SHP77 treated with DMSO at 0.1 percent for 48 hours (cell line): ENCODE data around the gene OR2V2.

ENCODE experiments used
- DNase-seq: peaks from one replicate; lab custom pipeline; 2025; lab: John Stamatoyannopoulos, UW

The OR2V2 gene

DNA sequence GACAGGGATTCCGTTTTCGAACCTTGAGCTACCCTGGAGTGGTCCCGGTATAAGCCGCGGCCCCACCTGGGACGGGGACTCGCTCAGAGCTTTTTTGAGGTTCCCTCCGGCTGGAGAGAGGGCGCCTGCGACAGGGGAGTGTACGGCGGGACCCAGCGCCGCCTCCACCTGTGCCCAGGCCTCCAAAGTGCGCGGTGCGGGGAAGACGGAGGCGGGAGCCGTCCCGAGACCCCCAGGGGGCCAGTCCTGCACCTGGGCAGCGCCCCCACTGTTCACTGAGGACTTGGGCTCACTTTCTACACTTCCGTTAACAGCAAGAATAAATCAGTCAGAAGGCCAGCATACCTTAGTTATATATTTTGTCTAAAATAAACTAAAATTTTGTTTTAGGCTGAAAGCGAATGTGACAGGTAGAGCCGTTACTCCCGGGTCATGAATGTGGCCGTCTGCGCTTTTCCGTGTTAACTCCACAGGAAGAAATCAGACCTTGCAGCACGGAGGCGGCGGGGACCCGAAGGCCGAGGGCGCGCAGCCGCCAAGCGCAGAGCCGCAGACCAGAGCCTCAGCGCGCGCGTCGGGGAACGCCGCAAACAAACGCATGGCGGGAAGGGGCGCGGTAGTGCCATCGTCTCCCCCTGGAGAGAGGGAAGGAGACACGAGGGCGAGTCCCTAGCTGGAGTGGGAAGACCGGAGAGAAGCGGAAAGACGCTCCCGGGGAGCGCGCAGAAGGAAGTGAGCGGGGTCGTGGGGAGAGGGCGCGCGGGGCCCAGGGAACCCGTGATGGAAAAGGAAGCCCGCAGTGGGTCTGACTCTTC is 43.5 kb downstream of the OR2V2 start:
- no peak for DNase-seq

DNA sequence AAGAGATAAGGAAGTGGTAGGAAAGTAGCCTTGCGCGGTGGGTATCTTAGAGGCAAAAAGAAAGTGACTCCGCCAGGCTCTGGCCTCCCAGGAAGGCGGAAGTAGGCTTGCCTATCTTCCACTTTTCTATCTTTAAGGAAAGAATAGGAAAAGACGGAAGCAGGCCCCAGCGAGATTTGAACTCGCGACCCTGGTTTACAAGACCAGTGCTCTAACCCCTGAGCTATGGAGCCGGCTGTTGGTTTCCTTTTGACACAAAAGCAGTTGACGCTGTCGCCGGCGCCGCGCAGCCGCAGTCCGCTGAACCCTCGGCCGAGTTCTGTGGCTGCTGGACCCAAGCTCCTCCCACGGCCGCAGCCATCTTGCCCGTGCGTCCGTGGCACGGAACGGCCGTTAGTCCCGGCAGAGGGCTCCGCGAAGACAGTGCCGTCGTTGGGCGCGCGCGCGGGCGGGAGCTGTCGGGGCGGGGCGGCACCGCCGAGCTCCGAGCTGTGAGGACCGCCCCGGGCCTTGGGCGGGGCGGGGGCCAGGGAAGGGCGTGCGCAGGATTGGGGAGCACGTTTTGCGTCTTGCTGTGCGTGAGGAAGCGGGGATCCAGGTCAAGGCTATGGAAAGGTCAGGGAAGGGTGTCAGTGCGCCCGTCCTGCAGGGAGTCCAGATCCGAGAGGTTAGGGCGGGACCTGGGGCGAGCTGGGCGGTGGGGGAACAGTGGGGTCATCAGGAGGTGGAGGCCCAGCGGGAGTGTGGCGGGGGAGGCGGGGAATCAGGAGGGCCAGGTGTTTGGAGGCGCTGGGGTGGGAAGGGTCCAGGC is 44.3 kb downstream of the OR2V2 start:
- DNase-seq = no peak

GRCh38 chr5:181192337-181193046 is 45.1 kb downstream of the OR2V2 start:
- DNase-seq = no peak

DNA sequence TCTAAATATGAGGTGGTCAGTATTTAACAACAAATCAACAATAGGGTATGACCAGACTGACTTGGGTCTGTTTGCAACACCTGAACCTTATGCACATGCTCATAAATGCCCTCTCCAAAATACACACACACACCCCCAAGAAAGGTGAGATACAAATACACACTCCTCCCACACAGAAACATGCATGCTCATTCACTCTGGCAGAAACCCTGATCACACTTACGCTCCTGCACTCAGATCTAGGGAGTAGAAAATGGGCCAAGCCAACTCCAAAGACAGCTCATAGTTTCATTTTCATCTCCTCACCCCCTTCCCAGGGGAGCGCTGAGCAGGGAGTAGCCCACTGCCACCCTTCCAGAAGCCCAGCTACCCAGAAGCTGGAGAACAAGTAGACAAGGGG is 46.3 kb downstream of the OR2V2 start:
- DNase-seq = no peak

DNA sequence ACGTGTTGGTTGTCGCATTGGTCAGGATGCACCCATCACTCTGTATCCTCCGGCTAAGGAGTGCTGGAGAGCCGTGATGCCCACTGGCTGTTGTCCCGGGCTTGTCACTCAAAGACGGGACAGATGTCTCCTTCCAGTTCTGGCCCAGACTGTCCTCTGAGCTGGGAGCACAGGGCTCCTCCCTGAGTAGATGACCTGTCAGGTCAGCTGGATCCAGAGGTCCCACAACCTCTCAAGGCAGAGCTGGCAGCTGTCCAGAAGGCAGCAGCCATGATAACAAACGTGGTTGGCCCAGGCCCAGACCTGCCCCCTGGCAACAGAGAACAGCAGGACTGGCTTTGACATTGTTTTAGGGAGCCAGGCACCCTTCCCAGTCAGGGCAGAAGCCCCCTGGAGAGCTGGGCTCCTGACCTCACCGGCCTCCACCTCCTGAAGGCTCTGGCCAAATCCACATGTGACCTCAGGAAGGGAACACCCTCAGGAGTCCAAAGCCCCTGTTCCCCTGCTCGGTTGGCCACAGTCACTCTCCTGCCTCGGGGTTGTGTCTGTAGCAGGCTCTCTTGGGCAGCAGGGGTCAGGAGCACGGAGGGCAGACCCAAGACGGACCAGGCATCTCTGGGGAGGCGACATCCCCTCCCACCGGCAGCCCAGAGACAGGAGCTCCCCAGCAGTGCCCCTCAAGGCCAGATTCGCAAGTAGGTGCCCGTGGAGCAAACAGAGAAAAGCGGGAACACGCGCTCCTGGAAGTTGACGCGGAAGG is 47.3 kb downstream of the OR2V2 start:
- no peak for DNase-seq

GRCh38 chr5:181195249-181195761 is 47.9 kb downstream of the OR2V2 start:
- no peak for DNase-seq

GRCh38 chr5:181197326-181197951 is 50.1 kb downstream of the OR2V2 start:
- no peak for DNase-seq

DNA sequence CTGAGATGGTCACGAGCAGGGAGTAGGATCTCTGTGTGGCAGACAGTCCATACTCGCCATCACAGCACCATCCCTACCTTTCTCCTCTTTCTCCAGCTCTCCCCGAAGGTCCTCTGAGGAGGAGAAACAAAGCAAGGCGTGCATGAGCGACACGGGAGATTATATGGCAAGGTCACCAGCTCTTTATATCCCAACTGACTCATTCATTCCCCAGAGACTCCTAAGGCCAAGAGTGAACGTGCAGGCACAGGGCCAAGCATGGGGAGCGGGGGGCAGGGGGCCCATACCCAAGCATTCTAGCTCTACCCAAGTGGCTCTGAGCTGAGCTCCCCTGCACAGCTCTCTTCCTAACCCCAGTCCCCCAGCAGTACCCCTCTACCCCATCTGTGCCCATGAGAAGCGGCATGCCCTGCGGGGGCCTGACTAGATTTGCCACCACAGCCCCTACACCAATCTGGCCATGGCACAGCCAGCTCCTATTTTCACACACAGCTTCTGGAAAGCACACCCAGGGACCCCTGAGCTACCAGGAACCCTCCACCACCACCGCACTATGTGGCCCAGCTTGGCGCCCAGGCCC is 50.8 kb downstream of the OR2V2 start:
- DNase-seq = no peak

- DNase-seq = no peak
Observed at GRCh38 chr5:181198905-181199519, 51.6 kb downstream of the OR2V2 start.

DNA sequence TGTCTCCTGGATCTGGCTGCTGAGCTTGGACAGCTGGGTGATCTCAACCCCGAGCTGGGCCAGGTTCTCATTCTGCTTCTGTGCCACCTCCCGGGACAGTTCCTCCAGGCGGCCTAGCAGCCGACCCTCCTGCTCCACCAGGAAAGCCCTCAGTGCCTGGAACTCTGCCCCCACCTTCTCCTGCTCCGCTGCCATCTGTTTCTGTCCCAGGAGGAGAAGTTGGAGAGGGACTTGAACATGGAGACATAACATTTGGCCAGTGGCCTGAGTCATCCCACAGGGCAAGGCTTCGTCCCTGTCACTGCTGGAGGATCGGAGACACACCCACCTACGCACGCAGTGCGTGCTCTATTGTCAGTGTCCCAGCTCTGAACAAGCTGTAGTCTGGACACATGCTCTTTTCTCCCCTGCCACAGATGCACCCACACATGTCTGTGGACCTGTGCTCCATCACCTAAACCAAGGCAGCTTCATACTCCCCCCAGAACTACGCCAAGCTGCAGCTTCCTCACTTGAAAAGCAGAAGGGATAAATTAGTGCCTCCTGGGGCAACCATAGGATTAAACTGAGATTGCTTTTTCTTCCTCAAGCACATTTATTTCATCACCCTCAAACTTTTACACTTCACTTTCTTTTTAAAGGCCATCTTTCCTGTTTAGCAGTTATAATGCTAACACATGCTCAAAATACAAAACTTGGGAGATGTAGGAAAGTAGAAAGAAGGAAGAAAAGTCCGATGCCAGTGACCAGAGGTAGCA is 52.7 kb downstream of the OR2V2 start:
- DNase-seq = no peak

GRCh38 chr5:181200816-181201215 is 53.4 kb downstream of the OR2V2 start:
- no peak for DNase-seq

DNA sequence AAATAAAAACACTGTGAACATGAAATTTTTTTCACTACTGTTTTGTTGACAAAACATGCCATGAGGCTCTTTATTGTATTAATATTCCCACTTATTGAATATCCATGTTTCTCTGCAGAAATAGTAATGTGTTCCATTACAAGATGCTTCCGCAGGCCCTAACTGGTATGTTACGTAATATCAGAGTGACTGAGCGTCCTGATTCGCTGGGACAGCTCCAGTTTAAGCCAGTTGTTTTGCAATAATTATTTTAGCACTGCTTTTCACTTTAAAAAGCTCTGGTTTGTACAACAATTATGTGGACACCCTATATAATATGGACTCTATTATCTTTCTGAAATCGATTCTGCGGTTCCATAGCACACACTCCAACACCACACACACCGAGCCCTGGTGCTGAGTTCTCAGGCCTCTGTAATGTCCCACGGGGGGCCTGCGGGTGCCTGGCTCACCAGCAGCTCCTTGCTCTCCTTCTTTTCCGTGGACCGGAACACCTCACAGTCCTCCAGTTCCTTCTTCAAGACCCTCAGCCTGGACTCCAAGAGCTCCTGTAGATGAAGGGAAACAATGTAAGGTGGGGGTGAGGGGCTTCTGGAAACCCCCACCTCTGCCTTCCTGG is 55.8 kb downstream of the OR2V2 start:
- no peak for DNase-seq

GRCh38 chr5:181203777-181204112 is 56.4 kb downstream of the OR2V2 start:
- DNase-seq = no peak

DNA sequence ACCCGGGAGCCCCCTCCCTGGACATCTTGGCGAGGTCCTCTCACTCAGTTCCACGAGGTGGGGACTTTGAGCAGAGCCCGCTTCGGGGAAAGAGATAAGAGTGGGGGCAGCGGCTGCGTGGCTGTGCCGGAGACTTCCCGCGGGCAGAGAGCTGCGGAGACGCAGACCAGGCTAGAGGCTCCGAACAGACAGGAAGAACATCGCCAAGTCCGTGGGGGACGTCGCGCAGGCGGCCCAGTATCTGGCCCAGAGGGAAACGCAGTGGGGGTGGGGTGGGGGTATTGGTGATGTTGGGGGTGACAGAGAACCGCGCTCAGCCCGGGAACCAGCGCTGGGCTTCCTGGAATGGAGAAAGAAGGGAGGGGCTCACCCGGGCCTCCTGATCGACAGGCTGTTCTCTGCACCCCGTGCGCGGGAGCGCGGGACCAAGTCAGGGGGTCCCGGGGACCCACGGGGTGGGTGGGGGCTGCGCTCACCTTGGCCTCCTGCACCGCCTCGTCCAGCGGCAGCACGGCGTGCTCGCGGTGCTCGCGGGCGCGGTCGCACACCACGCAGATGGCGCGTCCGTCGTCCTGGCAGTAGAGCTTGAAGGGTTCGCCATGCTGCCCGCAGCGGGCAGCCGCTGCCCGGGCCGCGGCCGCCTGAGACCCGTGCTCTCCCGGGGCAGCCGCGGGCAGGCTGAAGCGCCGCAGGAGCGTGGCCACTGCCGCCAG is 56.9 kb downstream of the OR2V2 start:
- no peak for DNase-seq

DNA sequence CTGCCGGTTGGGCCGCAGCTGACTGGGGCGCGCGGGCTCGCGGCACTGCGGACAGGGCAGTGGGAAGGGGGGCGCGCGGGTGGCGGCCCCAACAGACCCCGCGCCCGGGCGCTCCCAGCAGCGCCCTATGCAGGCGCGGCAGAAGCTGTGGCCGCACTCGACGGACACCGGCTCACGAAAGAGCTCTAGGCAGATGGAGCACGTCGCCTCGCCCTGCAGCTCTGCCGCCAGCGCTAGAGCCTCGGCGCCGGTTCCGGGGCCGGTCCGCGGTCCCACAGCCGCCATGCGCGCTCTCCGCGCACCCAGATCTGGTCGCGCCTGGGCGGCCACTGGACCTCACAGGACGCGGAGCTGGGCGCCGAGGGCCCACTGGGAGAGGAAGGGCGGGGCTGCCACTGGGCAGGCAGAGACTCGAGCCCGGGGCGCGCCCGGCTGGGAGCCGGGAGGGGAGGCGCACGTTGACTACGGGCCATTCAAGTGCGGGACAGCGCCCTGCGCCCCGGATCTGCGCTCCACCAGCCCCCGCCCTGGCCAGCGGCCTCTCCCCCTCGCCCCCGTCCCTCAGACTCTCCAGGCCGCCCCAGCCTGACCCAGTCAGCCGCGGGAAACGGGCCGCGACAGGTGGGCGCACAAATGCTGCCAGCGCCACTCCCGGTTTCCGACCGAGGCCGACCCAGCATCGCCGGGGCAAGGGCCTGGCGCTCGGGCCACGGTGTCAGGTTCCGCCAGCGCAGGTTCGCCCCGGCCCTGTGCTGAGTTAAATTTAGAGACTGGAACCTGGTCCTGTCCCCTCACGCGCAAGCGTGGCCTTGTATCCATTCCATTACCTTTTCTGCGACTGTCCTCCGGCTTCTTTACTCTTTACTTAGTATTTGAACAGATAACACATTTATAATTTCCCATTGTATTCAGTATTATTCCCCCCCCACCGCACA is 57.7 kb downstream of the OR2V2 start, which contains the start of gene TRIM7:
TRIM7 (minus strand) TSS at position 371 of the 935 bp plus-strand sequence; CDS start at position 285, 86 bp downstream.
- DNase-seq = no peak

GRCh38 chr5:181205761-181206649 is 58.6 kb downstream of the OR2V2 start:
- no peak for DNase-seq
